ENCODE results near the gene PLAAT2. TPM values are rescaled to one million over a fixed set of nuclear protein-coding genes. Genes with fewer than 3 reads are reported as not detected.
A peak's percentile ranks its signal among the peaks of the same experiment; 100 is the strongest.

PLAAT2 gene
- total and polyA plus RNA-seq, 9 of the 15 experiments (the other 6 are each of a cell fraction or from before 2014, with no cell fraction given) = not detected

DNA sequence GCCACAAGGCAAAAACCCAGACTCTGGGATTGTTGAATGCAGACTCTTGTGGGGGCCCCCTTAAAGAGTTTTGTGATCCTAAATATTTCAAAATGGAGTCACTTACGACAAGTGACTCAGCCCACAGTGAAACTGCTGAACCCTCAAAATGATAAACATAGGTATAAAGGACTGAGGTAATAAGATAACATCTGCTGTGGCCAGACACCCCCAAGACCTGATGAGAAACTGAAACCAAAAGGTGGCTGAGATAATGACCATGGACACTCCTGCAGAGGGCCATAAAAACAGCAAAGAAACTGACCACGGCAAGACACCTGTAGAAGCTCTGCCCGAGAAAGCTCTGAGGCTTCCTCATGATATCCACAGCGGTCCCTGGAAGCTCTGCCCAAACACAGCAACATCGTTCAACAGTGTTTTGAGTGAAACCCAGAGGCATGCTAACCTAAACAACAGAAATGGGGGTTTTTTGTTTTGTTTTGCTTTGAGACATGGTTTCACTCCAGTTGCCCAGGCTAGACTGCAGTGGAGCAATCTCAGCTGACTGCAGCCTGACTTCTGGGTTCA, 28.2 kb downstream of the PLAAT2 start (continued):
- TF ChIP-seq RBM25 (IDR thresholded peaks at IDR 0.05; ENCODE audit: low read depth, low read length, severe bottlenecking) = no peak
- TF ChIP-seq, protein P1, sequence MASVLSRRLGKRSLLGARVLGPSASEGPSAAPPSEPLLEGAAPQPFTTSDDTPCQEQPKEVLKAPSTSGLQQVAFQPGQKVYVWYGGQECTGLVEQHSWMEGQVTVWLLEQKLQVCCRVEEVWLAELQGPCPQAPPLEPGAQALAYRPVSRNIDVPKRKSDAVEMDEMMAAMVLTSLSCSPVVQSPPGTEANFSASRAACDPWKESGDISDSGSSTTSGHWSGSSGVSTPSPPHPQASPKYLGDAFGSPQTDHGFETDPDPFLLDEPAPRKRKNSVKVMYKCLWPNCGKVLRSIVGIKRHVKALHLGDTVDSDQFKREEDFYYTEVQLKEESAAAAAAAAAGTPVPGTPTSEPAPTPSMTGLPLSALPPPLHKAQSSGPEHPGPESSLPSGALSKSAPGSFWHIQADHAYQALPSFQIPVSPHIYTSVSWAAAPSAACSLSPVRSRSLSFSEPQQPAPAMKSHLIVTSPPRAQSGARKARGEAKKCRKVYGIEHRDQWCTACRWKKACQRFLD (CRISPR knock-in tag; IDR thresholded peaks at IDR 0.05) = peak; percentile 100
- TF ChIP-seq ADNP (tag; IDR thresholded peaks at IDR 0.05) = no peak
- TF ChIP-seq ASH1L (IDR thresholded peaks at IDR 0.05; ENCODE audit: borderline replicate concordance, low read depth, partially characterized antibody) = no peak
- TF ChIP-seq, protein P2, sequence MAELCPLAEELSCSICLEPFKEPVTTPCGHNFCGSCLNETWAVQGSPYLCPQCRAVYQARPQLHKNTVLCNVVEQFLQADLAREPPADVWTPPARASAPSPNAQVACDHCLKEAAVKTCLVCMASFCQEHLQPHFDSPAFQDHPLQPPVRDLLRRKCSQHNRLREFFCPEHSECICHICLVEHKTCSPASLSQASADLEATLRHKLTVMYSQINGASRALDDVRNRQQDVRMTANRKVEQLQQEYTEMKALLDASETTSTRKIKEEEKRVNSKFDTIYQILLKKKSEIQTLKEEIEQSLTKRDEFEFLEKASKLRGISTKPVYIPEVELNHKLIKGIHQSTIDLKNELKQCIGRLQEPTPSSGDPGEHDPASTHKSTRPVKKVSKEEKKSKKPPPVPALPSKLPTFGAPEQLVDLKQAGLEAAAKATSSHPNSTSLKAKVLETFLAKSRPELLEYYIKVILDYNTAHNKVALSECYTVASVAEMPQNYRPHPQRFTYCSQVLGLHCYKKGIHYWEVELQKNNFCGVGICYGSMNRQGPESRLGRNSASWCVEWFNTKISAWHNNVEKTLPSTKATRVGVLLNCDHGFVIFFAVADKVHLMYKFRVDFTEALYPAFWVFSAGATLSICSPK (IDR thresholded peaks at IDR 0.05; ENCODE audit: borderline replicate concordance) = no peak
- TF ChIP-seq ZNF583 (CRISPR knock-in tag; IDR thresholded peaks at IDR 0.05) = peak; percentile 99
- TF ChIP-seq, protein P3, sequence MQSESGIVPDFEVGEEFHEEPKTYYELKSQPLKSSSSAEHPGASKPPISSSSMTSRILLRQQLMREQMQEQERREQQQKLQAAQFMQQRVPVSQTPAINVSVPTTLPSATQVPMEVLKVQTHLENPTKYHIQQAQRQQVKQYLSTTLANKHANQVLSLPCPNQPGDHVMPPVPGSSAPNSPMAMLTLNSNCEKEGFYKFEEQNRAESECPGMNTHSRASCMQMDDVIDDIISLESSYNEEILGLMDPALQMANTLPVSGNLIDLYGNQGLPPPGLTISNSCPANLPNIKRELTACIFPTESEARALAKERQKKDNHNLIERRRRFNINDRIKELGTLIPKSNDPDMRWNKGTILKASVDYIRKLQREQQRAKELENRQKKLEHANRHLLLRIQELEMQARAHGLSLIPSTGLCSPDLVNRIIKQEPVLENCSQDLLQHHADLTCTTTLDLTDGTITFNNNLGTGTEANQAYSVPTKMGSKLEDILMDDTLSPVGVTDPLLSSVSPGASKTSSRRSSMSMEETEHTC (IDR thresholded peaks at IDR 0.05) = no peak
- TF ChIP-seq NR2C1 (IDR thresholded peaks at IDR 0.05) = no peak
- TF ChIP-seq NR2C1 (tag; IDR thresholded peaks at IDR 0.05) = peak; percentile 94
- TF ChIP-seq ZSCAN29 (IDR thresholded peaks at IDR 0.05) = no peak
- TF ChIP-seq RHOXF2B (CRISPR knock-in tag; conservative IDR thresholded peaks at IDR 0.05) = peak; percentile 93; the same call in 1 of the 2 replicates
- TF ChIP-seq MYC (IDR thresholded peaks at IDR 0.05; ENCODE audit: low read depth, low read length) = no peak
- peak; percentile 96 for TF ChIP-seq MYC (CRISPR knock-in tag; IDR thresholded peaks at IDR 0.05; ENCODE audit: borderline replicate concordance, low read depth)
- peak; percentile 76 for TF ChIP-seq NUFIP1 (IDR thresholded peaks at IDR 0.05; ENCODE audit: partially characterized antibody)
- no peak for TF ChIP-seq SAFB (IDR thresholded peaks at IDR 0.05; ENCODE audit: borderline replicate concordance, low read depth, low read length)
- TF ChIP-seq ELF4 (CRISPR knock-in tag; IDR thresholded peaks at IDR 0.05) = peak; percentile 92
- no peak for TF ChIP-seq NELFE (IDR thresholded peaks at IDR 0.05; ENCODE audit: insufficient read depth, insufficient read length)
- TF ChIP-seq MCM5 (IDR thresholded peaks at IDR 0.05; ENCODE audit: low read depth) = no peak
- TF ChIP-seq TCF7 (IDR thresholded peaks at IDR 0.05; ENCODE audit: borderline replicate concordance) = no peak
- peak; percentile 79; the same call in 1 of the 2 replicates for TF ChIP-seq SLC30A9 (CRISPR knock-in tag; IDR thresholded peaks at IDR 0.05)
- TF ChIP-seq BDP1 (IDR thresholded peaks at IDR 0.05; ENCODE audit: insufficient read depth, insufficient read length) = no peak
- no peak for TF ChIP-seq TARDBP (IDR thresholded peaks at IDR 0.05)
- peak; percentile 86; the same call in 1 of the 2 replicates for TF ChIP-seq HOXB6 (CRISPR knock-in tag; IDR thresholded peaks at IDR 0.05; ENCODE audit: borderline replicate concordance)
- TF ChIP-seq, protein P4, sequence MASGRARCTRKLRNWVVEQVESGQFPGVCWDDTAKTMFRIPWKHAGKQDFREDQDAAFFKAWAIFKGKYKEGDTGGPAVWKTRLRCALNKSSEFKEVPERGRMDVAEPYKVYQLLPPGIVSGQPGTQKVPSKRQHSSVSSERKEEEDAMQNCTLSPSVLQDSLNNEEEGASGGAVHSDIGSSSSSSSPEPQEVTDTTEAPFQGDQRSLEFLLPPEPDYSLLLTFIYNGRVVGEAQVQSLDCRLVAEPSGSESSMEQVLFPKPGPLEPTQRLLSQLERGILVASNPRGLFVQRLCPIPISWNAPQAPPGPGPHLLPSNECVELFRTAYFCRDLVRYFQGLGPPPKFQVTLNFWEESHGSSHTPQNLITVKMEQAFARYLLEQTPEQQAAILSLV (tag; IDR thresholded peaks at IDR 0.05) = peak; percentile 96
- peak; percentile 93 for TF ChIP-seq FOXO4 (CRISPR knock-in tag; IDR thresholded peaks at IDR 0.05)

Measured in K562 (cell line).